AG09319 (cell line): ENCODE data around the gene LRGUK.

Experiments
- DNase-seq: peaks from one replicate; pipeline ENCODE4 v3.0.0-alpha.2; 2010; ENCODE audit warnings: low read depth; ENCODE audit errors: extremely low read depth
- CTCF ChIP-seq: IDR thresholded peaks from 2 replicates; pipeline ENCODE4 v1.5.1; 2011; ENCODE audit warnings: low read depth, mild to moderate bottlenecking, inconsistent platforms, low read length, moderate library complexity

The LRGUK gene

GRCh38 chr7:134234216-134234615, 107.1 kb downstream of the LRGUK start:
- DNase-seq = no peak
- no peak for TF ChIP-seq CTCF

GRCh38 chr7:134245253-134245652, 118.1 kb downstream of the LRGUK start:
- no peak for DNase-seq

GRCh38 chr7:134246347-134246746, 119.2 kb downstream of the LRGUK start:
- no peak for TF ChIP-seq CTCF
- no peak for DNase-seq

More at GRCh38 chr7:134245253-134245652, 118.1 kb downstream of the LRGUK start:
- TF ChIP-seq CTCF = no peak

- TF ChIP-seq CTCF = no peak
- no peak for DNase-seq
These were observed 119.6 kb downstream of the LRGUK start for GRCh38 chr7:134246761-134247160.

DNA sequence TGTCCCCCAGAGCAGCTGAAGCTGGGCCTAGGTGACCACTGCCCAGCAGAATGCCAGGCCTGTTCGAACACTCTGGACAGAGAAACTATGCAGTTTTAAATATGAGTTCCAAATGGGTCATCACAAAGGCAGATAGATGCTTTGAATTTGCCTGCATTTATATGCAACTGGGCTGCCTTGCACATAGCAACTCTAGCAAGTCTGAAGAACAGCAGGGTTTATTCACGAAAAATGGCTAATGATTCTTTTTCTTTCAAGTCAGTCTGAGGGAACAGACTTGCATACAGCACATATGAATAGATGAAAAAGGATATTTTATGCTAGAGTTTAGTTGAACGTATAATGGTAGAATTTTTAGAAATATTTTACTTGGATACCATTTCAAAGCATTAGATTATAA, 121.1 kb downstream of the LRGUK start:
- DNase-seq = no peak
- no peak for TF ChIP-seq CTCF

DNA sequence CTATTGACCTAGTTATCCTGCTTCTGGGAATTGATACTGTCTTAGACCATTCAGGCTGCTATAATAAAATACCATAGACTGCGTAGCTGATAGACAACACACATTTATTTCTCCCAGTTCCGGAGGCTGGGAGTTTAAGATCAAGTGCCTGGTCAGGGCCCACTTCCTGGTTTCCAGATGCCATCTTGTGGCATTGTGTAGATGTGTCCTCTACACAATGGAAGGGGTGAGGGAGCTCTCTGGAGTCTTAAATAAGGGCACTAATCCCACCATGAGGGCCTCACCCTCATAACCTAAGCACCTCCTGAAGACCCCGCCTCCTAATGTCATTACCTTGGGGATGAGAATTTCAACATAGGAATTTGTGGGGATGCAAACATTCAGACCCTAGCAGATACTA, 127.2 kb downstream of the LRGUK start:
- TF ChIP-seq CTCF = peak; percentile 7
- no peak for DNase-seq

DNA sequence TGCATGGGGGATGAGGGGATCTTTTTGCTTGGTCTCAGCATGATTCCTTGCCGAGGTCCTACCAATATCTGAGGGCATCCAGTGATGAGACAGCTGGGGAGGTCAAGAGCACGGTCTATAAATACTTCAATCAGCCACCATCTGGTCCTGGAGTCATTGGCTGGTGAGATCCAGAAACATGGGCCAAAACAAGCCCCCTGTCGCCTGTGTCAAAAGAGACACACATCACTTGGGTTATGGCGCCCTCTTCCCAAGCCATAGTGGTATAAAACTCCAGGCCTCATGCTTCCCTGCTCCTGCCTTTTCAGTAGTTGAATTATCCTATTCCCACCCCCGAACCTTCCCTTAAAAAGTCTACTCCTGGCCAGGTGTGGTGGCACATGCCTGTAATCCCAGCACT, 128.7 kb downstream of the LRGUK start:
- TF ChIP-seq CTCF = no peak
- DNase-seq = no peak
